Measurements from ENCODE around the gene IMMP2L. TPM values are rescaled to one million over a fixed set of nuclear protein-coding genes. Genes with fewer than 3 reads are reported as not detected.

Gene IMMP2L
- total RNA-seq, 4 donors from 2014 or later: 13.5 to 23.7 (median 18.3) TPM

- Histone ChIP-seq H3K36me3 (no peaks in the 10 kb centered on the region), H3K4me1 (peaks cover 0 to 7% (median under 1%) of the 10 kb centered on the region in 4 donors), H3K4me3 (no peak overlapping the region), H3K27ac (no peak overlapping the region), H3K27me3 (no peaks in the 10 kb centered on the region), H3K9me3 (no peaks in the 10 kb centered on the region)
- TF ChIP-seq CTCF (IDR thresholded peaks at IDR 0.05): no peak
- TF ChIP-seq POLR2A (IDR thresholded peaks at IDR 0.05): no peak
- TF ChIP-seq EP300 (IDR thresholded peaks at IDR 0.05): no peak
- WGBS, 2 donors: 29 to 41% methylated on average over 1 of the region's 1 CpG
- DNase-seq (ENCODE audit: low spot score in 2 of 2): no peak
These were observed 429.5 kb downstream of the IMMP2L start for GRCh38 chr7:111132833-111133232.

GRCh38 chr7:111129435-111129834, 432.9 kb downstream of the IMMP2L start:
- no peaks in the 10 kb centered on the region for H3K27me3 ChIP-seq
- no peaks in the 10 kb centered on the region for H3K4me1 ChIP-seq
- 92 to 94% methylated on average over 4 of the region's 4 CpGs for WGBS, 2 donors
- no peak overlapping the region for H3K27ac ChIP-seq
- no peak for TF ChIP-seq POLR2A (IDR thresholded peaks at IDR 0.05)
- no peak for TF ChIP-seq EP300 (IDR thresholded peaks at IDR 0.05)
- TF ChIP-seq CTCF (IDR thresholded peaks at IDR 0.05): no peak
- no peak for DNase-seq (ENCODE audit: low spot score in 2 of 2)
- no peaks in the 10 kb centered on the region for H3K9me3 ChIP-seq
- no peaks in the 10 kb centered on the region for H3K36me3 ChIP-seq
- no peak overlapping the region for H3K4me3 ChIP-seq

- H3K4me1 ChIP-seq: no peaks in the 10 kb centered on the region
- no peak overlapping the region for H3K27ac ChIP-seq
- H3K27me3 ChIP-seq: no peaks in the 10 kb centered on the region
- no peak for DNase-seq (ENCODE audit: low spot score in 2 of 2)
- WGBS, 2 donors: 31 to 35% methylated on average over 3 of the region's 3 CpGs
- H3K9me3 ChIP-seq: no peaks in the 10 kb centered on the region
- no peak overlapping the region for H3K4me3 ChIP-seq
- no peak for TF ChIP-seq CTCF (IDR thresholded peaks at IDR 0.05)
- no peaks in the 10 kb centered on the region for H3K36me3 ChIP-seq
These were observed 435.3 kb downstream of the IMMP2L start for GRCh38 chr7:111126987-111127386.

- H3K4me1 ChIP-seq: peaks cover 0 to 11% (median 0%) of the 10 kb centered on the region in 4 donors
- DNase-seq (ENCODE audit: low spot score in 2 of 2): no peak
- no peaks in the 10 kb centered on the region for H3K27me3 ChIP-seq
- no peak overlapping the region for H3K4me3 ChIP-seq
- TF ChIP-seq CTCF (IDR thresholded peaks at IDR 0.05) (no peak), POLR2A (IDR thresholded peaks at IDR 0.05) (no peak), EP300 (IDR thresholded peaks at IDR 0.05) (no peak)
- no peaks in the 10 kb centered on the region for H3K36me3 ChIP-seq
- H3K9me3 ChIP-seq: no peaks in the 10 kb centered on the region
- 83 to 92% methylated on average over 2 of the region's 2 CpGs for WGBS, 2 donors
- H3K27ac ChIP-seq: no peak overlapping the region
These were observed 446.3 kb downstream of the IMMP2L start for GRCh38 chr7:111115966-111116365.

GRCh38 chr7:111113263-111114017, 448.9 kb downstream of the IMMP2L start:
- Histone ChIP-seq H3K27me3 (no peaks in the 10 kb centered on the region), H3K27ac (no peak overlapping the region), H3K4me3 (no peak overlapping the region), H3K9me3 (no peaks in the 10 kb centered on the region), H3K36me3 (no peaks in the 10 kb centered on the region), H3K4me1 (peaks cover 0 to 21% (median under 1%) of the 10 kb centered on the region in 4 donors)
- TF ChIP-seq CTCF (IDR thresholded peaks at IDR 0.05) (no peak), POLR2A (IDR thresholded peaks at IDR 0.05) (no peak), EP300 (IDR thresholded peaks at IDR 0.05) (no peak)
- 23 to 45% methylated on average over 1 of the region's 1 CpG for WGBS, 2 donors
- no peak for DNase-seq (ENCODE audit: low spot score in 2 of 2)
